Measurements from ENCODE around the gene RAI14.

- TF ChIP-seq CTCF (conservative IDR thresholded peaks at IDR 0.05) (no peak), ZFX (IDR thresholded peaks at IDR 0.05) (no peak)
Measured at GRCh38 chr5:34677428-34677827, 21.3 kb downstream of the RAI14 start.

All from C4-2B (cell line).